Activated CD8-positive, alpha-beta memory T cell treated with anti-CD3 and anti-CD28 coated beads for 24 hours (primary cell): ENCODE results near the gene EPHB2.

ENCODE experiments used
- DNase-seq: peaks from one replicate; pipeline ENCODE4 v3.0.0-alpha.2; 2020

EPHB2 gene

GRCh38 chr1:22782406-22782805 is 71.8 kb downstream of the EPHB2 start:
- DNase-seq = no peak

DNA sequence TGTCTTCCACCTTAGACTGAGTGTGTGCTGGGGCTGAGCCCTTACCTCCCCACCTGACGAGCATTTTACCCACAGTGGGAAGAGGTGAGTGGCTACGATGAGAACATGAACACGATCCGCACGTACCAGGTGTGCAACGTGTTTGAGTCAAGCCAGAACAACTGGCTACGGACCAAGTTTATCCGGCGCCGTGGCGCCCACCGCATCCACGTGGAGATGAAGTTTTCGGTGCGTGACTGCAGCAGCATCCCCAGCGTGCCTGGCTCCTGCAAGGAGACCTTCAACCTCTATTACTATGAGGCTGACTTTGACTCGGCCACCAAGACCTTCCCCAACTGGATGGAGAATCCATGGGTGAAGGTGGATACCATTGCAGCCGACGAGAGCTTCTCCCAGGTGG is 73.7 kb downstream of the EPHB2 start:
- no peak for DNase-seq

- no peak for DNase-seq
Measured at GRCh38 chr1:22784737-22785136, 74.1 kb downstream of the EPHB2 start.

DNA sequence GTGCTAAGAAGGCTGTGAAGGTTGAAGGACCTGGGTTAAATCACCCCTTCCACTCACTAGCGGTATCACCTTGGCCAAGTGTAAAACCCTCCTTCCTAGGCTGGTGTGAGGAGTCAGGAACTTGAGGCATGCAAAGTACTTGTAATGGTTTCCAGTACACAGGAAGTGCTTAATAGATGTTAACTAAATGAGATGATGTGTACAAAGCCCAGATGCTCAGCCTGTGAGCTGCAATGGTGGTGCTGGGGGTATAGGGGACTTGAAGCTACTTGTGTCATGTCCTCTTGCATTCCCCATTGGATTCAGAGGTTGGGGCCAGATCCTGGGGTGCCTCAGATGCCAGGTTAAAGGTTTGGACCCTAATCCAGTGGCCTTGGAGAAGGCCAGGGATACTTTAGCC is 75.5 kb downstream of the EPHB2 start:
- DNase-seq = no peak

DNA sequence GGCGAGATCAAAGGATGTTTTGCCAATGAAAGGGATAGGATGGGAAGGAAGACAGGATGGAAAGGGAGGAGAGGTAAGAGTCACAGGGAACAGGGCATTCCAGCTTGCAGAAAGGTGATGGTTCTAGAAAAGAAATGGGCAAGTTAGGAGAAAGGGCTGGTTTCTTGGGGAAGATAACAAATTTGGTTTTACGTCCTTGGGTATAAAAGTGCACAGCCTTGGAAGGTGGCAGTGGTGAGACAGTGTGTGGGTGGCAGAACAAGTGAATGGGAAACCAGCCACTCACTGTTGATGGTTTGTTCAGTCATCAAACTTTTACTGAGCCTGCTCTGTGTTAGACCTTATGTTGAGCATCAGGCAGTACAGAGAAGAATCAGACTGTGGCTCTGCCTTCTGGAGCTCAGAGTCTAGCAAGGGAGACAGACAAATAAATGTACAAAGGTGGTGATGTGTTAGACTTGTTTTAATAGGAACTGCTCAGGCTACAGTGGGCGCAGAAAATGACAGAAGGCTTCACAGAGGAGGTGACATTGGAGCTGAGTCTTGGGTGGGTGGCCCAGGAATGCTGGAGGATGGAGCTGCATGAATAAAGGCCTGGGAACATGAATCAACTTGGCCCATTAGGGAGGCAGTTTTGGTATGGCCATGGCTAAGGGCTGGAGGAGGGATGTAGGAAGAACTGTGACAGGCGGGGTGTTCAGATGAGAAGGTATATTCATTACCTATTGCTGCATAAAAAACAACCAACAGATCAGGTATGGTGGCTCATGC is 76.3 kb downstream of the EPHB2 start:
- no peak for DNase-seq

DNA sequence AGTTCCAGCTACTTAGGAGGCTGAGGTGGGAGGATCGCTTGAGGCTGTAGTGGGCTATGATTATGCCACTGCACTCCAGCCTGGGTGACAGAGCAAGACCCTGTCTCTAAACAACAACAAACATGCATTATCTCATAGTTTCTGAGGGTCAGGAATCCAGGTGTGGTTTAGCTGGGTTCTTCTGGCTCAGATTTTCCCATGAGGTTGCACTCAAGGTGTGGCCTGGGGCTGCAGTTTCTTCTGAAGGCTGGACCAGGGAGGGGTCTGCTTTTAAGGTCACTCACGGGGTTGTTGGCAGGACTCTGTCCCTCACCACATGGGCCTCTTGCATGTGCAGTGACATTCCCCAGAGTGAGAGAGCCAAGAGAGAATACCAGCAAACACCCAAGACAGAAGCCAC is 77.0 kb downstream of the EPHB2 start:
- DNase-seq = no peak

DNA sequence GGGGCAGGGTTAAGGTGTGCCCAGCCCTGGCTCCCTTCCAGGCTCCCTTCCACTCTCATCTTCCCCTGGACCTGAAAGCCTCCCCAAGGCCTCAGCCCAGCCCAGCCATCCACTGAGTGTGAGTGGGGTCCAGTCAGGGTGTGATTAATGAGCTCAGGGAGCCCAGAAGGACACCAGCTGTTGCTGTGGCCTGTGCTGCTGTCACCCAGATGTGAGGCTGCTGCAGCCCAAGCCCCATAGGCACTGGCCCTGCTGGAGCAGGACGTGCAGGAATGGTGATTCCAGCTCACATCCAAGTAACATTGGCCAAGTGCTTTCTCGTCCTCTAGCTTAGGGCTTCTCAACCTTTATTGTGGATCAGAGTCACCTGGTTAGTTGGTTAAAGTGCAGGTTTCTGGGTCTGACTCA is 77.6 kb downstream of the EPHB2 start:
- DNase-seq = no peak

GRCh38 chr1:22789356-22789994 is 78.8 kb downstream of the EPHB2 start:
- DNase-seq = no peak

DNA sequence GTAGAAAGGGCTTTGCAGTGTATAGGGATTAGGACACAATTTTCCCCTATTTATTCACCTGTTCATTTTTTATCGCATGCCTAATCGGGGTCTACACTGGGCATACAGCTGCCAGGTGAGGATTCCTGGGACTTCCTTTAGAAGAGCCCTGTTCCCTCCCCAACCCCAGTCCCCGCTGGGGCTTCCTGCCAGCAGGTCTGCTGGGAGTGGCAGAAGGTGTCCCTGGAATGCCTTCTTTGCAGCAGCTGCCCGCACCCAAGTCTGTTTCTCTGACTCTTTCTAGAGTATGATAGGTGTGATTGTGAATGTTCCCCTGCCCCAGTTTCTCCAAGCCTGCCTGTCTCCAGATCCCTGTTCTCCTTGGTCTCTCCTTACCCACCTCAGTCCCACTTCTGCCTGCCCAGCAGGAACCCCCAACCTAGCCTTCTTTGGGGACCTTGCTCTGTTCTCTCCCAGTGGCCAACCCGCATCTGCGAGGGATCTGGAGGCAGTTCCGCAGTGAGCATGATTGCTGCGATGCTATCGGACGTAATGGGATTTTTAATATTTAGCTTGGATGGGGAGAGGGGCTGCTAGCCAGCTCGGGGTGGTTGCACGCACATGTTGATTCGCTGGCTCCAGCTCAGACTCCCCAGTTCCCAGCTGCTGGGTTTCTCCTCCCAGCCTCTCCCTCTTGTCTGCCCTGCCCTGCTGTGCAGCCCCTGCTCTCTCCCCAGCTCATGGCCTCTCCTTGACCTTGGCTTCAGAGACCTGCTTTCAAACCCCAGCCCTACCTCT is 79.8 kb downstream of the EPHB2 start:
- DNase-seq = no peak

GRCh38 chr1:22791831-22792347 is 81.2 kb downstream of the EPHB2 start:
- DNase-seq = no peak

GRCh38 chr1:22792396-22793160 is 81.9 kb downstream of the EPHB2 start:
- no peak for DNase-seq

DNA sequence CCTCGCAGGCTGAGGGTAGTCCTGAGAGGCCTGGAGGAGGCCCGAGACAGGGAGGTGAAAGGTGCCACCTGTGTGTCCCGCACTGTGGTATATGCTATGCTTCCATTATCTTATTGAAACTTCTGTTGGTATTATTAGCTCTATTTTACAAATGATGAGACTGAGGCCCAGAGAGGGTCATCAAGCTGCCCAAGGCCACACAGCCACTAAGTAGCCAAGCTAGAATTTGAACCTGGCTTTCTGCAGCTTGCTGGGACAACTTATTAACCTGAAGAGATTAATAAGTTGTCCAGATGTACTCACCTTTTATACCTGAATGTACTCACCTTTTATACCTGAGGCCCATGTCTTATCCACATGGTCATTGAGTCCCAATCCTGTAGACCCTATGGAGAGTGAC is 83.0 kb downstream of the EPHB2 start:
- no peak for DNase-seq

DNA sequence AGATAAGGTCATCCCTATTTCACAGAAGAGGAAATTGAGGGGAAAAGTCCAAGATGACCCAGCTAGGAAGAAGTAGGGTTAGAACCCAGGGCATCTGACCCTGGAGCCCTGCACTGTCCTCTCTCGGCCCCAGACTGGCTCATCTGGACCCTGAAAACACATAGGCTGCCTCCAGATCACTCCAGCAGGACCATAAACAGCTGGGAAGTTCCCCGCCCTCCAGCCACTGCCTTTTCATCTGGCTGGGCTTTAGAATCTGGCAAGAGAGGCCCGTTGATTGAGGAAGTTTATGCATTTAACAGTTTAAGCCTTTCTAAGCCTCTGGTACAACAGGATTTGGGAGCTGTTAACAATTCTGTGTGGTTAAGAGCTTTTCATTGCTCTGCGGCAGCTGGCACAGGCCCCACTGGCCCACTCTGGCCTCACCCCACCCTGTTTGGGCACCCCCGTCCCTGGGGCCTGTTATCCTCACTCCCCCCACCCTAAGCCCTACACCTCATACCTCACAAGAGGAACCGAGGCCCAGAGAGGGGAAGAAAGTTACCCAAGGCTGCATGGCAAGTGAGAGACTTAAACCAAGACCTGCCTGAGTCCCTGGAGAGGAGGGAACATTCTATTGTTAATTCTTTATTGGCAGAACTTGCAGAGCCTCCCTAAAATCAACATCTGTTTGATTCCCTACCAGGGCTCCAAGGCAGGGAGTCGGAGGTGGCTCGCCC is 84.2 kb downstream of the EPHB2 start:
- no peak for DNase-seq

- no peak for DNase-seq
Measured at GRCh38 chr1:22795366-22795714, 84.7 kb downstream of the EPHB2 start.

DNA sequence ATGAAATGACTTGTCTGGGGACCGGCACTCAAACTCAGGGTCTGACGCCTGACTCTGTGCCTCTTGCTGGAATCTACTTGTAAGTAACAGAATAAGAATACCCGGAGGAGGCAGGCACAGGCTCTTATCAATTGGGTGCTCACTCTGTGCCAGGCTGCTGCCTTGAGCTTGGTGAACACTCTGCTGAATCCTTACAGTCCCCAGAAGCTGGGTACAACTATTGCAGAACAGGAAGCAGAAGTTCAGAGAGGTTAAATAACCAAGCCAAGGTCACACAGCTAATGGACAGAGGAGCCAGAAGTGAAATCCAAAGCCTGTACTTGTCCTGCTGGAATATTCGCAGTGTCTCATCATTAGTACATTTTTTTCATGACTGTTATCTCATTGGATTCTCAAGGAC is 86.0 kb downstream of the EPHB2 start:
- DNase-seq = no peak

- no peak for DNase-seq
Measured at GRCh38 chr1:22798083-22798482, 87.4 kb downstream of the EPHB2 start.

DNA sequence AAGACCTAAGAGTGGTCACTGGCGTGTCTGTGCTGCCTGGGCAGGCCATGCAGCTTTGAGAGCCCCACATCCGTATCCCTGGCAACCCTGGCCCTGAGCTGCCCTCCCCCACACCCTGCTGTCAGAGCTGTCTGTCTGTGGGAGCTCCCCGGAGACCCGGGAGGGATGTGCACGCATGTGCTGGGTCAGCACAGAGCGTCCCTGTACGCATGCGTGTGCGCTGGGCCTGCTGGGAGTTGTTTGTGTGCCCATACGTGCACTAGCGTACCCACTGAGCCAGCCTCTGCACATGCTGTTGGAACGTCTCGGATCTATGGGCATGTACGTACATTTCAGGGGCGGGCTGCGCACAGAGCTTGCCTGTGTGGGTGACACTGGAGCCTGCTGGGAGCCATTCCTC is 89.3 kb downstream of the EPHB2 start:
- DNase-seq = no peak

DNA sequence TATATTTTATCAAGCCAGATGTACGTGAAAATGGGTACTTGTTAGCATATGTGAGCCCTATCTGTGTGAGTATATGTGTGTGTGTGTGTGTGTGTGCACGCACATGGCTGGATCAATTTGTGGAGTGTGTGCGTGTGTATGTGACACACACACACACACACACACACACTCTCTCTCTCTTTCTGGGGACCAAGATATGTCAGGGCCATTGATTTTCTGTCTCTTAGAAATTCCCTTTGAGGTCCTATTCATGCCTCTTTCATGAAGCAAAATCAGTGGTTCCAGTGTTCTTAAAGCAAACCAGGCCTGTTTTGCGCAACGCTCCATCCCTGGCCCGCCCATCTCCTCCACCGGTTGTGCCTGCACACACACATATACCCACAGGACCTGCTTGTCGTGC is 90.0 kb downstream of the EPHB2 start:
- no peak for DNase-seq

DNA sequence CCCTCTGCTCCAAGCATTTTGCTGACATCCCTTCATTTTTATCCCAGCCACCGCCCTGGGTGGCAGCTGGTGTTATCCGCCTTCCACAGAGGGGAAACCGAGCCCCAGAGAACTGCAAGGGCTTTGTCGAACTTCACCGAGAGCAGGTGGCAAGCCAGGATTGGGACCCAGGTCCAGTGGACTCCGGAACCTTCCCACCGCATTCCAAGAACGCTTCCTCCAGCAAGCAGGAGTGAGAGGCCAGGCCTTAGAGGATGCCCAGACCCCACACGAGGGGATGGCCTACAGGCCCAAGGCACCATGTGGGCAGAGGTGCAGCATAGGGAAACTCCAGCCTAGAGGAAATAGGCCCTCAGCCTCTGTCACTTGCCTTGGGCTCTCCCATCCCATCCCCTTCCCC is 90.7 kb downstream of the EPHB2 start:
- no peak for DNase-seq

DNA sequence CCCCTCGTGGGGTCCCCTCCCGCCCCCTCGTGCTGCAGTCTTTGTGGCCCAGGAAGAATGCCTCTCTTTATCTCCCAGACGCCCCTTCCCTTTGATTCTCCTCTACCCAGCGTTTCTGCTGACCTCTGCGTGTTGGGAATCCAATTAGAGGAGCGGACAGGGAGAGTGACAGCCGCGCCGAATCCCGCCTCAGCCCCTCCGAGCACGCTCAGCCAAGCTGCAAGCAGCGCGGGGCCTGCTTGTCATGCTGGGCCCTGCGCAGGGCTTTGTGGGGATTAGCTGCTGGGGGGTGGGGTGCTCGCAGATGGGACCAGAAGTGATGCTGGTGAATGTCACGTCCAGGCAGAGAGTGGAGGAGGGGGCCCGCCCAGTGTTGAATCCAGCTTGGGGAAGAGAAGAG is 91.1 kb downstream of the EPHB2 start:
- DNase-seq = no peak

DNA sequence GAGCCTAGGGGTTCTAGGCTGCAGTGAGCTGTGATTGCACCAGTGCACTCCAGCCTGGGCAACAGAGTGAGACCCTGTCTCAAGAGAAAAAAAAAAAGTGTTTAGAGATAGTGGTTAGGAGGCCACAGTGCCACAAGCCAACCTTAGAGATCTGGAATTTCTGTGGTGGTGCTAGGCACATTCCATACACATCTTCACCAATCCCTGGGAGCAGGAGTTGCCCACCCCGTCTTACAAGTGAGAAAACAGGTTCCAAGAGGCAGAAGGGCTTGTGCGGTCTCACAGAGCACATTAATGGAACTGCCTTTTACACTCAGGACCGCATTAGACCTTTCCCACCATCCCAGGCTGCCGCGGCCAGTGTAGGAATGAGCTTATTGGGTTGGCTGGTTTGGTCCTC is 93.2 kb downstream of the EPHB2 start:
- no peak for DNase-seq

DNA sequence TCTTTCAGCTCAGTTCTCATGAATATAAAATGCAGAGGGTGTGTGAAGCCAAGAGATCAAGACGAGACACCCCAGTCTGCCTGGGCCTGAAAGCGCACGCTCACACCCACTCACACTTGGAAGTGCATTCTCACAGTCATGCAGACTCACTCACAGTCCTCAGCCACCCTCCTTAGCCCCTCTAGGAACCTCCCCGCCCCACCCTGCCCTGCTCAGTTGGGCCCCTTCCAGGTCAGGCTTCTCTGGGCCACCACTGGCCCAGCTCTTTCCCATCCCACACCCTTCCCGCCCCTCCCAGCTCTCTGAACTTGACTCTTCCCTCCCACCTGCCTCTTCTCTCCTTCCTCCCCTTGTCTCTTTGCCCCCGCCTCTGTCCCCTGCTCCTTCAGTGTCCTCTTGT is 93.8 kb downstream of the EPHB2 start:
- no peak for DNase-seq
